RKO (cell line): ENCODE data around the gene AAR2.

Experiments
- DNase-seq: peaks from one replicate; pipeline ENCODE4 v3.0.0-alpha.2; 2016; ENCODE audit warnings: low spot score

Gene AAR2, protein sequence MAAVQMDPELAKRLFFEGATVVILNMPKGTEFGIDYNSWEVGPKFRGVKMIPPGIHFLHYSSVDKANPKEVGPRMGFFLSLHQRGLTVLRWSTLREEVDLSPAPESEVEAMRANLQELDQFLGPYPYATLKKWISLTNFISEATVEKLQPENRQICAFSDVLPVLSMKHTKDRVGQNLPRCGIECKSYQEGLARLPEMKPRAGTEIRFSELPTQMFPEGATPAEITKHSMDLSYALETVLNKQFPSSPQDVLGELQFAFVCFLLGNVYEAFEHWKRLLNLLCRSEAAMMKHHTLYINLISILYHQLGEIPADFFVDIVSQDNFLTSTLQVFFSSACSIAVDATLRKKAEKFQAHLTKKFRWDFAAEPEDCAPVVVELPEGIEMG

GRCh38 chr20:36235892-36236785 is at the start of gene AAR2:
AAR2 (plus strand) TSS chr20:36236478; CDS start chr20:36239869, 3,391 bp downstream.
- DNase-seq, result peak; percentile 92

- no peak for DNase-seq
These were observed 42.1 kb upstream of the AAR2 start for GRCh38 chr20:36193977-36194712.

GRCh38 chr20:36196676-36197075 is 39.6 kb upstream of the AAR2 start:
- DNase-seq, result no peak

DNA sequence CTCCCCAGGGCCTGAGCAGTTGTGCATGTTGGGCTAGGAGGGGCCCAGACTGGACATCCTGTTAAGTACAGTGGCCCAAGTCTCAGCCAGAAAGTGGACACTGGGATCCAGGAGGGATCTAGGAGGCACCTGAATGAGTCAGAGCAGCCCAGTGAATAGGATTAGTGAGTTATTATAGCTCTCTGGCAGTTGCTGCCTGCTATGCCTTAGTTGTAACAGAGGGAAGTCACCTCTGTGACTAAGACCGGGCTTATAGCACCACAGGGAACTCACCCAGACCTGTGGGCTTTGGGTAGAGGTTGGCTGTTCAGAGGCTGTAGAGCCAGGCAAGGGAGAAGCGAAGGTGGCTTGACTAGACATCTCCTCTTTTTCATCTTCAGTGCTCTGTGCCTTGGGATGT is 39.0 kb upstream of the AAR2 start:
- DNase-seq, result no peak

DNA sequence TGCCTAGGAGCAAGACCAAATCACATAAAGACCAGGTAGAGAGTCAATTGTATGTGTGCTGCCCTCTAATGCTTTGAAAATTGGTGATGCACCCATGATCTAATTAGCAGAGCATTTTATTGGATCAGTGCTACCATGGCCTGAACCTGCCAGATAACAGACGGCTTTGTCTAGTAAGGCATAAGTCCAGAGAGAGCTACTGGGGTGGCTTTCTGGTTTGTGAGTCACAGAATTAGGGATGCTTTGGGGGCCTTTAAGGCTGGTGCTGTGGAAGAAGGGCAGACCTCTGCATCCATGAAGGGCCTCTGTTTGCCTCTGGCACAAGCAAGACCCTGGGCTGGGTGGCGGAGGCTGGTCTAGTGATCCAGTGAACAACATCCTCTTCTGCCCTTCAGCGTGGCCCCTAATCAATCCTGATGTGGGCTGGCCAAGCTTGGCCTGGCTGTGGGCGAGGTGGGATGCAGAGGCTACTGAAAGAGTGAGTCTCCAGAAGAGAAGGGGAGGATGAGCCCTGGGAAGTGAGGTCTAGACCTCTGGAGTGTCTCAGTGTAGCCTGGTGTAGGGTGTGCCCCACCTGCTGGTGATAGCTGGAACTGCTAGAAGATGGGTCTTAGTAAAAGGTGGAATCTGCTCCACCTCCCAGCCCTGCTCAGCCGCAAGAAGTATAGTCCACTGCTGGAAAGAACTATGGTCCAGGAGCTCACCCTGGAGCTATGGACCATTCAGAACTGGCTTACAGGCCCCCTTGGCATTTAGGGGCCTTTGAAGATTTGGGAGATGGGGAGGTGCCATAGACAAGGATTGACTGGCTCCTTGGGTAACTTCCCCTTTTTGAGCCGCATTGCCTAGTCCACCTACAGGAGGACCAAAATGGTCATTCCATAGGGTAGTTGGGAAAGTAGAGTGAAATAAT is 36.7 kb upstream of the AAR2 start:
- peak; percentile 78 for DNase-seq

DNA sequence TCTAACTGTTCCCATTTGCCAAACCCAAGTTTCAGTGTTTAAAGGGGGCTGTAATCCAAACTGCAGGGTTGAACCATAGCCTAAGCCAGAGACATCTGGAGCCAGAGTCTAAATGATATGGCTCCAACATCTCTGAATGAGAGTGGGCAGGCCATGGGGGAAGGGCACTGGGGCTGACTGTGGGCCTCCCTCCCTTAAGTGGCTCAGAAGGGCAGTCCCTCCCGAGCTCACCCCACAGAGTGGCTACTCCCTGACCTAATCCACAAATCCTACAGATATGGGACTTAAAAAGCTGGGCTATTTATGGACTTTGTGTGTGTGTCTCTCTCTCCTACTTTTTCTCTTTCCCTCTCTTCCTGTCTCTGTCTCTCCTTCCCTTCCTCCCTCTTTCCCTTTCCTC is 35.8 kb upstream of the AAR2 start:
- no peak for DNase-seq

GRCh38 chr20:36201198-36201597 is 35.1 kb upstream of the AAR2 start:
- DNase-seq, result no peak

DNA sequence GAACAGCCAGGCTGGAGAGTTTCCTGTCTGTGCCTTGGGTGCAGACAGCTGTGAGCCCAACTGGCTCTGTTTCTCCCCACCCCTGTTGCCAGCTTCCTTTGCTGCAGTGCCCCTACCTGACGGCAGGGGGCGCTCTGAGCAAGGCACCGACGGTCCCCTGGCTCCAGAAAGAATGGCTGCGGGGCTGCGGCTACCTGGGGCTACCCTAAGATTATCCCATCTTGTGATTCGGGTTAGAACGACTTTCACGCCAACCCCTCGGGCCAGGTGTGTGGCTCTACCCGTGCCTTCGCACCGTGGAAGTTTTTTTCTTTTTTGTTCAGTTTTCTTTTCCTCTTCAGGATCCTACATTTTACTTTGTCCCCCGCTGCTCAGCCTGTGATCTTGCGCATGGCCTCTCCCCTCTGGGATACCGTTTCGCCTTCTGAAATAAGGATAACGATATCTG is 33.4 kb upstream of the AAR2 start:
- peak; percentile 57 for DNase-seq

- no peak for DNase-seq
These were observed 32.4 kb upstream of the AAR2 start for GRCh38 chr20:36203861-36204260.

- DNase-seq, result no peak
These were observed 31.3 kb upstream of the AAR2 start for GRCh38 chr20:36205026-36205425.

- no peak for DNase-seq
These were observed 30.2 kb upstream of the AAR2 start for GRCh38 chr20:36206068-36206467.

- DNase-seq, result no peak
These were observed 29.6 kb upstream of the AAR2 start for GRCh38 chr20:36206641-36207040.

DNA sequence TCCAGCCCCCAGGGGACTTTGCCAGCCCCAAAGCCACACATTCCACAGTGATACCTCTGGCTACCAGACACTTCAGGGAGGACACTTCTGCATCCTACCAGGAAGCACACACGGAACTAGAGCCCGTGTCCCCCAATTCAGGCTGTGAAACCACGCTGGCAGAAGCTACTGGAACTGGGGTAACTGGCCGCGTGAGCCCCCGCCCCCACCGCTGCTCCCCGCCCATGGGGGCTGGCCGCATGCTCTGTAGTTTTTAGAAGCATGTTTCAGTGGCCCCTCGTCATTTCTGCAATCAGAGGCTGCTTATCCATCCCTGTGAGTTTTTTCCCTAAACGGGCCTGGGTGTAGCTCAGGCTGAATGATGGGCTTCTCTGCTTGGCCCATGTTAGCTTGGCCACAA is 28.7 kb upstream of the AAR2 start:
- DNase-seq, result no peak

GRCh38 chr20:36208257-36208656 is 28.0 kb upstream of the AAR2 start:
- DNase-seq, result no peak

GRCh38 chr20:36210436-36211021 is 25.7 kb upstream of the AAR2 start:
- DNase-seq, result no peak

GRCh38 chr20:36213362-36213761 is 22.9 kb upstream of the AAR2 start:
- DNase-seq, result no peak

DNA sequence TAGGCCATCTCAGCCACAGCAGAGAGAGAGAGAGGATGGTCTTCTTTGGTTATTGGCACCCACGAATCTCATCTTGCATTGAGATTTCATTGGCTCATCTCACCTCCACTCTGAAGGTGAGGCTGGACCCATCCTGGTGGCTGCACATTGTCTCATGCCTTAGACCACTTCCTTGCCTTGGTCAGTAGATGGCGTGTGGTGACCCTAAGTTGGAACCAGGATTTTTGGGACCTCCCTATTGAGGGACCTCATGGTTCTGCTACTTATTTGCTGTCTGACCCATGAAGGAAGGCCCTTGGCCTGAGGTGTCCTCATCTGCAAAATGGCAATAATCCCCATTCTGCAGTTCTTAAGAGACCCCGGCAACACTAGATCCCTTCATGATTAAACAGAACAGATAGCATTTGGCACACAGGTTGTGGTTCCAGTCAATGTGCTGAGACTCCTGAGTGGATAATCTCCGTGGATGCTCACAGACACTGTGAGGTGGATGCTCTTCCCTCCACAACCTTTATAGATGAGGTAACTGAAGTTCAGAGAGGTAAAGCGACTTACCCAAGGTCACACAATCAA is 21.5 kb upstream of the AAR2 start:
- peak; percentile 56 for DNase-seq

- no peak for DNase-seq
These were observed 20.5 kb upstream of the AAR2 start for GRCh38 chr20:36215778-36216177.

DNA sequence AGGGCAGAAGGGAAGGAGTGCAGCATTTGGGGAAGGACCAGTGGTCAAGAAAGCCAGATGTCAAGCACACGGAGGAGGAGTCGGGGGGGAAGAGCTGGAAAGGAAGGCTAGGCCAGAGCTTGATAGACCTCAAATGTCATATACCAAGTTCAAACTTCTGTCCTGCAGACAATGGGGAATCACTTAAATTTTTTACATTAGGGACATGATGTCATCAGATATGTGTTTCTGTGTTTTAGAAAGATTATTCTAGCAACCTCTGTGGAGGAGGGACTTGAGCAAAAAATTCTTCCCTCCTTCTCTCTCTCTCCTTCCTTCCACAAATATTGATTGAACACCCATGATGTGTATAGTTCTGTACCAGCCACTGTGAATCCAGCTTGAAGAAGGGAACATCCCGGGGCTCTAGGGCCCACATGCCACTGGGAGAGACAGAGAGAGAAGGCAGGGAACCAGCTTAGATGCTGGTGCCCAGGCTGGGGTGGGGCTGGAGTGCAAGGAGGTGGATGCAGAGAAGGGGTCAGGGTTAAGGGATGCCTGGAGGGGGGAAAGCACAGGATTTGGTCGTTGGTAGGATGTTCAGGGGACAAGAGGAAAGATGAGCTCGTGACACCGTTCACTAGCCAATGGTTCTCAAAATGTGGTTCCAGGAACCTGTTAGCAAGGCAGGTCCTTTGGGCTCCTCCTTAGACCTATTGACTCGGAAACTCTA is 19.8 kb upstream of the AAR2 start:
- no peak for DNase-seq

- DNase-seq, result no peak
These were observed 19.1 kb upstream of the AAR2 start for GRCh38 chr20:36217226-36217625.
